CD14-positive monocyte (primary cell): ENCODE data around the gene SH3GLB1. TPM values are rescaled to one million over a fixed set of nuclear protein-coding genes. Genes with fewer than 3 reads are reported as not detected.

Experiments used
- DNase-seq, 3 donors: peaks; one replicate each; pipeline ENCODE4 v3.0.0-alpha.2; 2011 to 2022
- H2AFZ ChIP-seq: 2 replicates; pipeline ENCODE4 v1.6.0; 2012; ENCODE audit warnings: mild to moderate bottlenecking, low read depth, low read length, inconsistent platforms; ENCODE audit not compliant: insufficient read depth, poor library complexity, severe bottlenecking
- H3K27ac ChIP-seq, 2 donors: 1 replicate in 1 of 2; 2 replicates in 1 of 2; pipeline ENCODE4 v1.5.1; 2012 to 2013; ENCODE audit warnings: low read length in 2 of 2, control low read depth in 1 of 2, inconsistent platforms in 1 of 2, low read depth in 1 of 2, mild to moderate bottlenecking in 1 of 2
- H3K27me3 ChIP-seq, 2 donors: one replicate each; pipeline versions ENCODE4 v1.6.0 to v1.6.1; 2011 to 2013; ENCODE audit warnings: low read length in 2 of 2; ENCODE audit not compliant: control insufficient read depth in 2 of 2, insufficient read depth in 2 of 2
- H3K36me3 ChIP-seq, 2 donors: replicated peaks in 1 of 2; 1 replicate in 1 of 2; 2 replicates in 1 of 2; pipeline versions ENCODE4 v1.5.1 to v1.6.1; 2012 to 2013; ENCODE audit warnings: low read length in 2 of 2, control low read depth in 1 of 2, inconsistent platforms in 1 of 2, mild to moderate bottlenecking in 1 of 2; ENCODE audit not compliant: insufficient read depth in 2 of 2, control insufficient read depth in 1 of 2
- H3K4me1 ChIP-seq, 2 donors: 1 replicate in 1 of 2; 2 replicates in 1 of 2; pipeline versions ENCODE4 v1.5.1 to v1.6.1; 2012 to 2013; ENCODE audit warnings: low read length in 2 of 2, control low read depth in 1 of 2, inconsistent platforms in 1 of 2, mild to moderate bottlenecking in 1 of 2, moderate library complexity in 1 of 2; ENCODE audit not compliant: insufficient read depth in 2 of 2, control insufficient read depth in 1 of 2
- H3K4me2 ChIP-seq: replicated peaks from 2 replicates; pipeline ENCODE3; 2012; ENCODE audit warnings: low read length, moderate library complexity, mild to moderate bottlenecking; ENCODE audit not compliant: poor library complexity, severe bottlenecking; ENCODE audit errors: extremely low read depth
- H3K4me3 ChIP-seq, 3 experiments: fragments of 200-600 bp in 1 of 3; sonication (generic) in 1 of 3; replicated peaks in 1 of 3; 1 replicate in 2 of 3; 2 replicates in 1 of 3; pipeline ENCODE4 v1.5.1; 2011 to 2013; ENCODE audit warnings: low read length in 3 of 3, mild to moderate bottlenecking in 3 of 3, control low read depth in 2 of 3, low read depth in 2 of 3, inconsistent platforms in 1 of 3, moderate library complexity in 1 of 3
- H3K79me2 ChIP-seq: 2 replicates; pipeline ENCODE4 v1.6.0; 2012; ENCODE audit warnings: mild to moderate bottlenecking, control low read depth, inconsistent platforms, low read length, moderate library complexity; ENCODE audit not compliant: insufficient read depth
- H3K9ac ChIP-seq: 2 replicates; pipeline ENCODE4 v1.6.0; 2017; ENCODE audit warnings: low read length, mild to moderate bottlenecking; ENCODE audit not compliant: insufficient read depth, poor library complexity, severe bottlenecking
- H3K9me3 ChIP-seq, 2 donors: replicated peaks in 1 of 2; 1 replicate in 1 of 2; 2 replicates in 1 of 2; pipeline versions ENCODE4 v1.5.1 to v1.6.1; 2012 to 2013; ENCODE audit warnings: low read length in 2 of 2, control low read depth in 1 of 2; ENCODE audit not compliant: control insufficient read depth in 1 of 2, insufficient read depth in 1 of 2
- H4K20me1 ChIP-seq: 2 replicates; pipeline ENCODE4 v1.6.0; 2012; ENCODE audit warnings: mild to moderate bottlenecking, low read length, control low read depth, moderate library complexity; ENCODE audit not compliant: insufficient read depth
- H3K27ac Mint-ChIP-seq, 7 donors: one replicate each; pipeline ENCODE4 v1.8.0; 2020; ENCODE audit warnings: mild to moderate bottlenecking in 7 of 7, mixed read lengths in 7 of 7, moderate library complexity in 6 of 7, inconsistent platforms in 2 of 7
- H3K27me3 Mint-ChIP-seq, 3 donors: one replicate each; pipeline ENCODE4 v1.8.0; 2021 to 2022; ENCODE audit warnings: low read depth in 3 of 3, mild to moderate bottlenecking in 3 of 3, mixed read lengths in 3 of 3, moderate library complexity in 3 of 3, inconsistent platforms in 1 of 3
- H3K36me3 Mint-ChIP-seq, 2 donors: one replicate each; pipeline ENCODE4 v1.8.0; 2020; ENCODE audit warnings: mixed read lengths in 2 of 2, inconsistent platforms in 1 of 2, mild to moderate bottlenecking in 1 of 2
- H3K4me1 Mint-ChIP-seq: one replicate; pipeline ENCODE4 v1.8.0; 2020; ENCODE audit warnings: mild to moderate bottlenecking, mixed read lengths
- H3K4me3 Mint-ChIP-seq, 2 donors: one replicate each; pipeline ENCODE4 v1.8.0; 2020; ENCODE audit warnings: mild to moderate bottlenecking in 2 of 2, mixed read lengths in 2 of 2, moderate library complexity in 1 of 2
- H3K9me3 Mint-ChIP-seq, 7 donors: one replicate each; pipeline ENCODE4 v1.8.0; 2020 to 2022; ENCODE audit warnings: mixed read lengths in 7 of 7, mild to moderate bottlenecking in 6 of 7, moderate library complexity in 6 of 7, inconsistent platforms in 2 of 7
- WGBS: methylation state at CpG from one replicate; pipeline ENCODE4 v1.1.5; 2013; ENCODE audit warnings: missing lambda C conversion rate; ENCODE audit not compliant: insufficient coverage; 5-methylcytosine and 5-hydroxymethylcytosine counted together
- intact Hi-C, 2 donors: fragments of 100-400 bp; cut with micrococcal nuclease; formaldehyde crosslinking; loops; one replicate each; pipeline versions ENCODE4 v1.15.0 to v1.15.1; 2023
- polyA plus RNA-seq, 3 donors: library from polyadenylated mRNA; depleted of rRNA in 1 of 3; unstranded in 2 of 3; stranded (reverse) in 1 of 3; fragments of 300-500 nt in 2 of 3; fragments of >200 nt in 1 of 3; fragmentation: Illumina TruSeq in 2 of 3; gene quantifications; 1 replicate in 2 of 3; 2 replicates in 1 of 3; pipeline ENCODE4 v1.2.3, GENCODE V29; 2012 to 2021
- TF ChIP-seq, protein P1 (sequence below): fragments of 200-600 bp; IDR thresholded peaks from one replicate; pipeline ENCODE4 v1.8.0; 2022; ENCODE audit warnings: antibody characterized with exemption, mild to moderate bottlenecking

Gene SH3GLB1
- polyA plus RNA-seq, 3 donors, result 21.9 to 92.3 (median 75.8) TPM

- Mint-ChIP-seq H3K4me3 (no peak overlapping the region), H3K4me1 (peaks cover 54% of the 10 kb centered on the region), H3K9me3 (peaks cover 0 to 3% (median 1%) of the 10 kb centered on the region in 7 donors), H3K27me3 (peaks cover 0 to 3% (median 2%) of the 10 kb centered on the region in 3 donors), H3K27ac (peak overlapping the region; percentile 33 to 100 (median 82)), H3K36me3 (peaks cover 0 to 3% of the 10 kb centered on the region in 2 donors)
- H3K4me1 ChIP-seq, result peaks cover 52 to 67% of the 10 kb centered on the region in 2 donors
- WGBS, result no CpG with 5 or more reads among the region's 2 CpGs
- H3K27me3 ChIP-seq, result no peaks in the 10 kb centered on the region
- H3K36me3 ChIP-seq, result no peaks in the 10 kb centered on the region
- no peak for DNase-seq
- H3K4me3 ChIP-seq, result peak overlapping the region in 1 of 3 experiments; percentile 58
- peak overlapping the region in 1 of 2 donors; percentile 95 for H3K27ac ChIP-seq
- H3K9me3 ChIP-seq, result no peaks in the 10 kb centered on the region
- H3K9ac ChIP-seq, result no peak overlapping the region
- TF ChIP-seq, protein P1, sequence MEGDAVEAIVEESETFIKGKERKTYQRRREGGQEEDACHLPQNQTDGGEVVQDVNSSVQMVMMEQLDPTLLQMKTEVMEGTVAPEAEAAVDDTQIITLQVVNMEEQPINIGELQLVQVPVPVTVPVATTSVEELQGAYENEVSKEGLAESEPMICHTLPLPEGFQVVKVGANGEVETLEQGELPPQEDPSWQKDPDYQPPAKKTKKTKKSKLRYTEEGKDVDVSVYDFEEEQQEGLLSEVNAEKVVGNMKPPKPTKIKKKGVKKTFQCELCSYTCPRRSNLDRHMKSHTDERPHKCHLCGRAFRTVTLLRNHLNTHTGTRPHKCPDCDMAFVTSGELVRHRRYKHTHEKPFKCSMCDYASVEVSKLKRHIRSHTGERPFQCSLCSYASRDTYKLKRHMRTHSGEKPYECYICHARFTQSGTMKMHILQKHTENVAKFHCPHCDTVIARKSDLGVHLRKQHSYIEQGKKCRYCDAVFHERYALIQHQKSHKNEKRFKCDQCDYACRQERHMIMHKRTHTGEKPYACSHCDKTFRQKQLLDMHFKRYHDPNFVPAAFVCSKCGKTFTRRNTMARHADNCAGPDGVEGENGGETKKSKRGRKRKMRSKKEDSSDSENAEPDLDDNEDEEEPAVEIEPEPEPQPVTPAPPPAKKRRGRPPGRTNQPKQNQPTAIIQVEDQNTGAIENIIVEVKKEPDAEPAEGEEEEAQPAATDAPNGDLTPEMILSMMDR, result no peak
- no peaks in the 10 kb centered on the region for H3K79me2 ChIP-seq
- intact Hi-C loops, result loop anchor here in 1 of 2 donors (10.0 kb wide), 3 partner anchors 71 to 641 kb away; partner anchors contain the start of genes HS2ST1, SELENOF and SH3GLB1
- no peak overlapping the region for H3K4me2 ChIP-seq
- no peaks in the 10 kb centered on the region for H4K20me1 ChIP-seq
- no peak overlapping the region for H2AFZ ChIP-seq
These were observed 71.7 kb downstream of the SH3GLB1 start for GRCh38 chr1:86776108-86776507.

GRCh38 chr1:86778569-86779239 lies 74.3 kb downstream of the SH3GLB1 start:
- DNase-seq, result peak in 2 of 3 donors; percentile 23 to 32
- Mint-ChIP-seq H3K4me3 (no peak overlapping the region), H3K27me3 (peaks cover 0 to 3% (median 2%) of the 10 kb centered on the region in 3 donors), H3K9me3 (peaks cover 0 to 5% (median 3%) of the 10 kb centered on the region in 7 donors), H3K27ac (peak overlapping the region; percentile 66 to 93 (median 84)), H3K4me1 (peaks cover 43% of the 10 kb centered on the region), H3K36me3 (peaks cover 0 to 8% of the 10 kb centered on the region in 2 donors)
- H4K20me1 ChIP-seq, result no peaks in the 10 kb centered on the region
- H3K9ac ChIP-seq, result no peak overlapping the region
- H3K27me3 ChIP-seq, result no peaks in the 10 kb centered on the region
- H3K27ac ChIP-seq, result peak overlapping the region; percentile 23 to 77
- peaks cover 42 to 55% of the 10 kb centered on the region in 2 donors for H3K4me1 ChIP-seq
- no peaks in the 10 kb centered on the region for H3K79me2 ChIP-seq
- peak overlapping the region; percentile 65 for H2AFZ ChIP-seq
- intact Hi-C loops, result loop anchor here in 1 of 2 donors (10.0 kb wide), 3 partner anchors 74 to 644 kb away; partner anchors contain the start of genes HS2ST1, SELENOF and SH3GLB1
- TF ChIP-seq, protein P1, result no peak
- no CpG with 5 or more reads among the region's 2 CpGs for WGBS
- no peaks in the 10 kb centered on the region for H3K9me3 ChIP-seq
- H3K4me3 ChIP-seq, result peak overlapping the region in 1 of 3 experiments; percentile 10
- no peaks in the 10 kb centered on the region for H3K36me3 ChIP-seq
- peak overlapping the region; percentile 2 for H3K4me2 ChIP-seq
